NCI-H82 treated with DMSO at 0.1 percent for 48 hours (cell line): Measurements from ENCODE around the gene XNDC1N.
"Not testable (repeated sequence)": the region's sequence is repeated elsewhere in the genome, so short reads cannot be mapped to it uniquely, and the experiment has no call there.

Experiments used
- DNase-seq: peaks from one replicate; lab custom pipeline; 2025; ENCODE audit not compliant: unreplicated experiment; lab: John Stamatoyannopoulos, UW

XNDC1N gene

DNA sequence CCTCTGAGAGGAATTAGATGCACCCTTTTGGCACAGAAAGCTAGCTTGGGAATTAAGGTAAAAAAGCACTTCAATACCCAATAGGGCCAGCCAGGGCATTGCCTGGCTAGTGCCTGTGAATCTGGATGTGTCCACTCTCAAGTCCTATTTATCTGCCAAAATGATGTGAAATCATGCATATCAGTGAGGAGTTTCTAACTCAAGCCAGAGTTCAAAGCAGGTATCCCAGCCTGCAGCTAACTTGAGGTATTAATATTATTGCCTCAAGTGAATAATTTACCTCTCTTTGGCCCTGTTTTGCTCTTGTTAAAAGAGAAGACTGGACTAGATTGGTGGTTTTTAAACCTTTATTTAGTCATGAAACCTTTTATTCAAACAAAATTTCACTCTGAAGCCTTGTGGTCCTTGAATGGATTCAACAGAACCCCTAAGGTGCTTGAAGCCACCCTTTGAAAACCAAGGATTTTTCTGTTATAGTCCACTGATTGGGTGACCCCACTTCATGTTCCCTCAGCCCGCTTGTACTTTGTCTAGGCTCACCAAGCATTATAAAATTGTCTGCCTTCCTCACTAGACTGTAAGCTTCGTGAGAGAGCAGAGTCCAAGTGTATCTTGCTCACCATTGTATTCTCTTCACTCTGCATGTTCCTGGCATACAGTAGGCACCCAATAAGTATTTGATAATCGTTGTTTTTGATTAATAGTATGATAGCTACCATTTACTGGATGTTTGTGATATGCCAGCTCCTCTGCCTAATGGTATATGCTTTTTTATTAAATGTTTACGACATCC lies 4.9 kb upstream of the XNDC1N start:
- no peak for DNase-seq

DNA sequence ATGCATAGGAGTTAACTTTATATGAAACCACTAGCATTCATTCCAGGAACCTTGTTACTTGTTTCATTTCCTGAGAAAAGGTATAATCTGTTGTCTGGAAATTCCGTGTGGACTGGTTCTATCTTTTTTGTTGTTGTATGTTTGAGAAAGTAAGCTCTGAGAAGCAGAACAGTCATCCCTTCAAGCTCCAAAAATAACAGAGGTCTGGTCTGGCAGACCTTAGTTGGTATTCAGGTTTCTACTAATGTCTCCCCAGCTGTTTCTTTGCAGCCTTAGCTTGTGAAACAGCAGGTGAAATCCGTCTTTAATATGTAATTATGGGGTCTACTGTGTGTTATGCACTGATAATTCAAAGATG lies 2.8 kb upstream of the XNDC1N start:
- DNase-seq = no peak

DNA sequence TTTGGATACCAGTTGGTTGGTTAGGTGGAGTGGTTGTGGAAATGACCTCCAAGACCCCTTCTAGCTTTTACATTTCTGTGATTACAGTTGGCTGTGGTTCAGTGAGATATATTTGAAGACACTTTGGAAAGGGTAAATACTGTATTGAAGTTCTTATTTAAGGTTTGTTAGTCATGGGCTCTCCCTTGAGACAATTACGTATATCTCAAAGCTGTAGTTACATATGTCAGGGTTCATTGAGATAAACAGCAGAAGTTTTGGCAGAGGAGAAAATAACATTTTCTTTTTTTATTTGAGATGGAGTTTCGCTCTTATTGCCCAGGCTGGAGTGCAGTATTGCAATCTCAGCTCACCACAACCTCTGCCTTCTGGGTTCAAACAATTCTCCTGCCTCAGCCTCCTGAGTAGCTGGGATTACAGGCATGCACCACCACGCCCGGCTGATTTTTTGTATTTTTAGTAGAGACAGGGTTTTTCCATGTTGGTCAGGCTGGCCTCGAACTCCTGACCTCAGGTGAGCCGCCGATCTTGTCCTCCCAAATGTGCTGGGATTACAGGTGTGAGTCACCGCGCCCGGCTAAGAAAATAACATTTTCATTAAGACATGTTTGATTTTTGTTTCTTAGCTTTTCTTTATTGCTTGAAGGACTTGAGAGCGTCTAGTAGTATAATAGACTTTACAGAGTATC lies 2.3 kb upstream of the XNDC1N start:
- DNase-seq = no peak

DNA sequence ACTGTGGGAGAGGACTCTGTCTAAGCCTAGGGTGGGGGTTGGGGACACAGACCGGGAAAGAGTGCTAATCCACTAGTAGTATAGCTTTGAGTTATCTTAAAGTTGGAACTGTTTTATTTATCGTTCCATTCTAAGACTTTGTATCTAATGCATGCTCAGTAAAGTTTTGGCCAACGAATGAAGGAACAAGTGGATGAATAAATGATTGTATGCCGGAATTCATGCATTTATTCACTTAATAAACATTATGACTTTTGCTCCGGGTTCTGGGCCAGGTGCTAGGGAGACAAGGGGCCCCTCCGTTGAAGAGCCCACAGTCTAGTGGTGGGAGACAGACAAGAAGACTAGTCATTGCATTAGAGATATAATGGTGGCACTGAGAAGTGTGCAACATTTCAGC lies 1.1 kb upstream of the XNDC1N start:
- no peak for DNase-seq

DNA sequence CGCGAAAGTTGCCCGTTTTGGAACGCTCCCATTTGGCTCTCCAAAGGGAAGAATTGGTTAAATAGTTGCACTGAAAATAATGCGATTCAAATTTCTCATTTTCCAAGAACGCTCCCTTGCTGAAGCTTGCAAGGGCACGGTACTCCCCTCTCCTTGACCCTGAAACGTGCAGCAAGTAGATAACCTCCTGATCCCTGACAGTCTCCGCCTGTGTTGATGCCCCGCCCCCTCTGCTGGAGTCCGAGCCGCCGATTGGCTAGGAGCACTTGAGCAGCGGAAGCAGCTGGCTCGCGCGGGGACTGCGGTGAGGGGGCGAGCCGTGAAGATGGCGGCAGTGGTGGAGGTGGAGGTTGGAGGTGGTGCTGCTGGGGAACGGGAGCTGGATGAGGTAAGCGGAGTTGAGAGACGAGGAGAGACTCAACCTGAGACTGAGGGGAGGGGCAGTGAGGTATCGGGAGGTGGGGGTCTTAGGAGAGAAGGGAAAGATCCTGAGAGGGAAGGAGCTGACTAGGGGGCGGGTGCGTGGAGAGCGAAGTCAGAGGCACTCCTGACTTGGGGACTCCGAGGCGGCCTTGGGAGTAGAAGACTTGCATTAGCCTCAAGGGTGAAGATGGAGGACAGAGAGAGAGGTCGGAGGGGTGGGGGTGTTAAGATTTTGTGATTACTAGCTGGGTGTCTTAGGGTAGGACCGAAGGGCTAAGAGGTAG lies 496 bp upstream of the XNDC1N start, which contains the start of gene RNF121:
RNF121 (plus strand) TSS at position 310 of the 707 bp plus-strand sequence; CDS start at position 326, 16 bp downstream.
- peak; percentile 92 for DNase-seq

DNA sequence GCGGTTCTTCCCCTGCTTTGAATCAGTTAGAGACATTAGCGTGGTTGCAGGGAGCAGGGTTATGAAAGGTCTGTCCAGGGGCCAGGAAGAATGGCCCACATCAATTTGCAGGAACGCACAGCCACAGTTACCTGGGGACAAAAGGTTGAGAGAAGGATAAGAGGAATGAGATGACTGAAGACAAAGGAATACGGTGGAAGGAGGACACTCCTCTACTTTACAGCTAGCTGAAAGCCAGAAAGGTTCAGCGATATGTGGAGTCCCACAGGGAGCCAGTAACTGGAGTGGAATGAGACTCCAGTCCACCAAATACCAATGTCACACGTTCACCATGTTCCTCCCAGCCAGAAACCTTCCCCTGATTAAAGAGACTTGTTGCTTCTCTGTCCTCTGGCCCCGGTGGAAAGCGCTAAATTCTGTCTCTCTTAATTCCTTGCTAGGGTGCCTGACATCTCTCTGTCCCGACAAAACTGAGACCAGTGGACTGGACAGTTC lies 10.7 kb downstream of the XNDC1N start:
- no peak for DNase-seq

DNA sequence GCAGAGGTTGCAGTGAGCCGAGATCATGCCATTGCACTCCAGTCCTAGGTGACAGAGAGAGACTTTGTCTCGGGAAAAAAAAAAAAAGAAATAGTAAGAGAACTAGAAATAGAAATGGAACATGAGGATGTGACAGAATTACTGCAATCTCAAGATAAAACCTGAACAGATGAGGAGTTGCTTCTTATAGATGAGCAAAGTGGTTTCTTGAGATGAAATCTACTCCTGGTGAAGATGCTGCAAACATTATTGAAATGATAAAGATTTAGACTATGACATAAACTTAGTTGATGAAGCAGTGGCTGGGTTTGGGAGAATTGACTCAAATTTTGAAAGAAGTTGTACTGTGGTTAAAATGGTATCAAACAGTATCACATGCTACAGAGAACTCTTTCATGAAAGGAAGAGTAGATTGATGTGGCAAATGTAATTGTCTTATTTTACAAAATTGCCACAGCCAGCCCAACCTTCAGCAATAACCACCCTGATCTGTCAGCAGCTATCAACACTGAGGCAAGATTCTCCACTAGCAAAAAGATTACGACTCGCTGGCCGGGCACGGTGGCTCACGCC lies 13.7 kb downstream of the XNDC1N start:
- DNase-seq = no peak

DNA sequence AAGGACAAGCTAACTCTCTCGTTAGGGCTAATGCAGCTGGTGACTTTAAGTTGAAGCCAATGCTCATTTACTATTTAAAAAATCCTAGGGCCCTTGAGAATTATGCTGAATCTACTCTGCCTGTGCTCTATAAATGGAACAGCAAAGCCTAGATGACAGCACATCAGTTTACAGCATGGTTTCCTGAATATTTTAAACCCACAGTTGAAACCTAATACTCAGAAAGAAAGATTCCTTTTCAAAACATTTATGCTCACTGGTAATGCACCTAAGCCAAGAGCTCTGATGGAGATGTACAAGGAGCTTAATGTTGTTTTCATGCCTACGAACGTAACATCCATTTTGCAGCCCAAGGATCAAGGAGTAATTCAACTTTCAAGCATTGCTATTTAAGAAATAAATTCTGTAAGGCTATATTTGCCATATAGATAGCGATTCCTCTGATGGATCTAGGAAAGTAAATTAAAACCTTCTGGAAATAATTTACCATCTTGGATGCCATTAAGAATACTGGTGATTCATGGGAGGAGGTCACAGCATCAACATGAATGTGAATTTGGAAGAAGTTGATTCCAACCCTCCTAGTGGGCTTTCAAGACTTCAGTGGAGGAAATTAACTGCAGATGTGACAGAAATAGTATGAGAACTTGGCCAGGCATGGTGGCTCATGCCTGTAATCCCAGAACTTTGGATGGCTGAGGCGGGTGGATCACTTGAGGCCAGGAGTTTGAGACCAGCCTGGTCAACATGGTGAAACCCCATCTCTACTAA lies 14.5 kb downstream of the XNDC1N start:
- DNase-seq = no peak

DNA sequence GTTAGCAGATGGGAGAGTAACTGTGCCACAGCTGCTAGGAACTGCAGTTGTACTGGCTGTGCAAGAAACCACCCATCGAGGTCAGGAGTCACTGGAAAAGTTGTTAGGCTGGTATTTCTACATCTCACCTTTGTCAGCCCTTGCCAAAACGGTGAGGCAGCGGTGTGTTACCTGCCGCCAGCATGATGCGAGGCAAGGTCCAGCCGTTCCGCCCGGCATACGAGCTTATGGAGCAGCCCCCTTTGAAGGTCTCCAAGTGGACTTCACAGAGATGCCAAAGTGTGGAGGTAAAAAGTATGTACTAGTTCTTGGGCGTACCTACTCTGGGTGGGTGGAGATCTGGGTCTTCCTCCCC lies 16.4 kb downstream of the XNDC1N start:
- DNase-seq = not testable (repeated sequence)

DNA sequence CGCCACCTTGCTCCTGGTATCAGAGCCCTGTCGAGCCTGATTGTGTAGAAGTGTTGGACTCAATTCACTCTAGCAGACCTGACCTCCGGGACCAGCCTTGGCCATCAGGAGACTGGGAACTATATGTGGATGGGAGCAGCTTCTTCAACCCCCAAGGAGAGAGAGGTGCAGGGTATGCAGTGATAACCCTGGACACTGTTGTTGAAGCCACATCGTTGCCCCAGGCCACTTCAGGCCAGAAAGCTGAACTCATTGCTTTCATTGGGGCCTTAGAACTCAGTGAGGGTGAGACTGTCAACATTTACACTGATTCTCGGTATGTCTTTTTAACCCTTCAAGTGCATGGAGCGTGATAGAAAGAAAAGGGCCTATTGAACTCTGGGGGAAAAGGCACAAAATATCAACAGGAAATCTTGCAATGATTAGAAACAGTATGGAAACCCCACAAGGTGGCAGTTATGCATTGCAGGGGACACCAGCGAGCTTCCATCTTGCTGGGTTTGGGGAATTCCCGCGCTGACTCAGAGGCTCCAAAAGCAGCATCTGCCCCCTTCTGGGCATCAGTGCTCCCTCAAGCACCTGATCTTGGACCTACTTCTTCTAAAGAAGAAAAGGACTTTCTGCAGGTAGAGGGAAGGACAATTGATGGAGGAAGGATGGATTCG lies 16.9 kb downstream of the XNDC1N start:
- DNase-seq = not testable (repeated sequence)

DNA sequence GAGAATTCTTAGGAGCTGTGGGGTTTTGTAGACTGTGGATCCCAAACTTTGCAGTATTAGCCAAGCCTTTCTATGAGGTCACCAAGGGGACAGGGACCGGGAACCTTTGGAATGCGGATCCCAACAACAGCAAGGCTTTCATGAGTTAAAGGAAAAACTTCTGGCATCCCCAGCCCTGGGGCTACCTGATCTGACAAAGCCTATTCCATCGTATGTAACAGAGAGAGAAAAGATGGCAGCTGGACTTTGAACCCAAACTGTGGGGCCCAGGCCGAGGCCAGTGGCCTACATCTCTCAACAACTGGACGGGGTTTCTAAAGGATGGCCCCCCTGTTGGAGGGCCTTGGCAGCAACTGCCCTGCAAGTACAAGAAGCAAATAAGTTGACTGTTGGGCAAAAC lies 17.6 kb downstream of the XNDC1N start:
- DNase-seq = not testable (repeated sequence)

DNA sequence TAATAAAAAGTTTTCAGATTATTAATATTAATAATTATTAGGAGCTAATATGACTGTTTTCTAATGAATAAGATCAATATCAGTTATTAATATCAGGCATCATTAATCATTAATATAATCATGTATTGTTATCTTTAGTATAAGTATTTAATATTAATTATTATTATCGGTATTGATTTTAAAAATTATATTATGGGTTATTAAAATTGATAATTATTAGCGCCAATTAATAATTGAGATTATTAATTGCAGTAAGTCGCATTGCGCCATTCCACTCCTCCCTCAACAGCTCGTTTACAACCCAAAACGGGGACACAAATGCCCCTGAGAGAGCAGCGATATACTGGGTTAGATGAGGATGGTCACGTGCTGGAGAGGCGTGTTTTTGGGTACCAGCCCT lies 20.2 kb downstream of the XNDC1N start:
- DNase-seq = no peak

DNA sequence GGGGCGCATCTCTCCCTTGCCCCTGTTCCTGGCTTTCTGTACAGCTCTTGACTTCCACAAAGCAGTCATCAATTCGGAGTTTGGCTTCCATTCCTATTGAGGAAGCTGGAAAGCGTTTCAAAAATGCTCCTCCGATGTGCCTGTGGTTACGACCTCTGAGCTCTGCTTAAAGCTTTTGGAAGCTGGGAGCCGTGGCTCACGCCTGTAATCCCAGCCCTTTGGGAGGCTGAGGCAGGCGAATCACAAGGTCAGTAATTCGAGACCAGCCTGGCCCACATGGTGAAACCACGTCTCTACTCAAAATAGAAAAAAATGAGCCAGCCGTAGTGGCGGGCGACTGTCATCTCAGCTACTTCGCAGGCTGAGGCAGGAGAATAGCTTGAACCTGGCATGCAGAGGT lies 27.3 kb downstream of the XNDC1N start:
- not testable (repeated sequence) for DNase-seq

DNA sequence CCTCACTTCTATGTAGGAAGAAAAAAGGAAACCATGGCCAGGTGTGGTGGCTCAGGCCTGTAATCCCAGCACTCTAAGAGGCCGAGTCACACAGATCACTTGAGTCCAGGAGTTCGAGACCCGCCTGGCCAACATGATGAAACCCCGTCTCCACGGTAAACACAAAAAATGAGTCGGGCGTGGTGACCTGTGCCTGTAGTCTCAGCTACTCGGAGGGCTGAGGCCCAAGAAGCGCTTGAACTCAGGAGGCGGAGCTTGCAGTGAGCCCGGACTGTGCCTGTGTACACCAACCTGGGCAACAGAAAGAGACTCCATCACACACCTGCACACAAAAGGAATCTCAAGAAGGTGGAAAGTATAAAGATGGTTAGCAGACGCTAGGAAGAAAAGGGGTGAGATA lies 32.4 kb downstream of the XNDC1N start:
- no peak for DNase-seq

DNA sequence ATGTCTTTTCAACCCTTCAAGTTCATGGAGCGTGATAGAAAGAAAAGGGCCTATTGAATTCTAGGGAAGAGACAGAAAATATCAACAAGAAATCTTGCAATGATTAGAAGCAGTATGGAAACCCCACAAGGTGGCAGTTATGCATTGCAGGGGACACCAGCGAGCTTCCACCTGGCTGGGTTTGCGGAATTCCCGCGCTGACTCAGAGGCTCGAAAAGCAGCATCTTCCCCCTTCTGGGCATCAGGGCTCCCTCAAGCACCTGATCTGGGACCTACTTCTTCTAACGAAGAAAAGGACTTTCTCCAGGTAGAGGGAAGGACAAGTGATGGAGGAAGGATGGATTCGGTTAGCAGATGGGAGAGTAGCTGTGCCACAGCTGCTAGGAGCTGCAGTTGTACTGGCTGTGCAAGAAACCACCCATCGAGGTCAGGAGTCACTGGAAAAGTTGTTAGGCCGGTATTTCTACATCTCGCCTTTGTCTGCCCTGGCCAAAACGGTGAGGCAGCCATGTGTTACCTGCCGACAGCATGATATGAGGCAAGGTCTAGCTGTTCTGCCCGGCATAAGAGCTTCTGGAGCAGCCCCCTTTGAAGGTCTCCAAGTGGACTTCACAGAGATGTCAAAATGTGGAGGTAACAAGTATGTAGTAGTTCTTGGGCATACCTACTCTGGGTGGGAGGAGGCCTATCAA lies 39.1 kb downstream of the XNDC1N start:
- DNase-seq = not testable (repeated sequence)

DNA sequence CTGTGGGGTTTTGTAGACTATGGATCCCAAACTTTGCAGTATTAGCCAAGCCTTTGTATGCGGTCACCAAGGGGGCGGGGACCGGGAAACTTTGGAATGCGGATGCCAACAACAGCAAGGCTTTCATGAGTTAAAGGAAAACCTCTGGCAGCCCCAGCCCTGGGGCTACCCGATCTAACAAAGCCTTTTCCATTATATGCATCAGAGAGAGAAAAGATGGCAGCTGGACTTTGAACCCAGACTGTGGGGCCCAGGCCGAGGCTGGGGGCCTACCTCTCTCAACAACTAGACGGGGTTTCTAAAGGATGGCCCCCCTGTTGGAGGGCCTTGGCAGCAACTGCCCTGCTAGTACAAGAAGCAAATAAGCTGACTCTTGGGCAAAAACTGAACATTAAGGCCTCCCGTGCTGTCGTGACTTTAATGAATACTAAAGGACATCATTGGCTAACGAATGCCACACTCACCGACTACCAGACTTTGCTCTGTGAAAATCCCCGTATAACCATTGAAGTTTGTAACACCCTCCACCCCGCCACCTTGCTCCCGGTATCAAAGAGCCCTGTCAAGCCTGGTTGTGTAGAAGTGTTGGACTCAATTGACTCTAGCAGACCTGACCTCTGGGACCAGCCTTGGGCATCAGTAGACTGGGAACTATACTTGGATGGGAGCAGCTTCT lies 39.9 kb downstream of the XNDC1N start:
- not testable (repeated sequence) for DNase-seq

DNA sequence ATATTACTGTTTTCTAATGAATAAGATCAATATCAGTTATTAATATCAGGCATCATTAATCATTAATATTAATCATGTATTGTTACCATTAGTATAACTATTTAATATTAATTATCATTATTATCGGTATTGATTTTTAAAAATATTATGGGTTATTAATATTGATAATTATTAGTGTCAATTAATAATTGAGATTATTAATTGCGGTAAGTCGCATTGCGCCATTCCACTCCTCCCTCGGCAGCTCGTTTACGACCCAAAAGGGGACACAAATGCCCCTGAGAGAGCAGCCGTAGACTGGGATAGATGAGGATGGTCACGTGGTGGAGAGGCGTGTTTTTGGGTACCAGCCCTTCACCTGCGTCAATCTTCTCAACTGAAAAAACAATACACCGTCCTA lies 42.6 kb downstream of the XNDC1N start:
- DNase-seq = not testable (repeated sequence)
